PC-9 (cell line): Measurements from ENCODE around the gene PDCD6IP. TPM values are rescaled to one million over a fixed set of nuclear protein-coding genes. Genes with fewer than 3 reads are reported as not detected.

Experiments
- BruUV-seq: library from RNA; stranded (reverse); fragments of 400-500 nt; replicated peaks from 2 replicates; lab custom pipeline; 2021; lab: Mats Ljungman, UMichigan
- CTCF ChIA-PET: fragments of 300-600 bp; sonication (Branson Sonifier 250); formaldehyde crosslinking; loops from one replicate; lab custom pipeline; 2022; ENCODE audit warnings: antibody characterized with exemption; lab: Charles Lee
- POLR2A ChIA-PET: fragments of 300-600 bp; sonication (Branson Sonifier 250); formaldehyde crosslinking; loops from one replicate; lab custom pipeline; 2022; ENCODE audit warnings: antibody characterized with exemption; ENCODE audit not compliant: unreplicated experiment; lab: Charles Lee
- DNase-seq, 2 experiments: peaks; one replicate each; pipeline versions ENCODE4 v3.0.0 to v3.0.0-alpha.2; 2015 to 2022; ENCODE audit warnings: mixed read lengths in 1 of 2
- H2AFZ ChIP-seq: fragments of 200-600 bp; sonication (generic); 2 replicates; pipeline ENCODE4 v1.8.1; 2017; ENCODE audit warnings: antibody characterized with exemption
- H3F3A ChIP-seq: fragments of 200-600 bp; sonication (generic); 2 replicates; pipeline ENCODE4 v1.8.1; 2017; ENCODE audit warnings: antibody characterized with exemption, mild to moderate bottlenecking, low read depth; ENCODE audit not compliant: insufficient read depth
- H3K27ac ChIP-seq: fragments of 200-600 bp; sonication (generic); 2 replicates; pipeline ENCODE4 v1.6.1; 2016; ENCODE audit warnings: mixed run types
- H3K27me3 ChIP-seq: fragments of 200-600 bp; sonication (generic); 2 replicates; pipeline ENCODE4 v1.6.1; 2016; ENCODE audit warnings: low read depth, mixed run types; ENCODE audit not compliant: insufficient read depth
- H3K36me3 ChIP-seq: fragments of 200-600 bp; sonication (generic); 2 replicates; pipeline ENCODE4 v1.6.1; 2016; ENCODE audit warnings: low read depth, mixed run types
- H3K4me1 ChIP-seq: fragments of 200-600 bp; sonication (generic); replicated peaks from 2 replicates; pipeline ENCODE4 v1.6.1; 2016; ENCODE audit warnings: mixed run types; ENCODE audit not compliant: insufficient read depth
- H3K4me2 ChIP-seq: fragments of 200-600 bp; sonication (generic); 2 replicates; pipeline ENCODE4 v1.6.1; 2017; ENCODE audit warnings: mixed run types
- H3K4me3 ChIP-seq: fragments of 200-600 bp; sonication (generic); 2 replicates; pipeline ENCODE4 v1.6.1; 2016; ENCODE audit warnings: mixed run types
- H3K79me2 ChIP-seq: fragments of 200-600 bp; sonication (generic); 2 replicates; pipeline ENCODE4 v1.6.1; 2017; ENCODE audit warnings: low read depth, mixed run types
- H3K9me2 ChIP-seq: fragments of 200-600 bp; sonication (generic); 2 replicates; pipeline ENCODE4 v1.8.1; 2017; ENCODE audit warnings: mild to moderate bottlenecking; ENCODE audit not compliant: insufficient read depth
- H3K9me3 ChIP-seq: fragments of 200-600 bp; sonication (generic); 2 replicates; pipeline ENCODE4 v1.8.1; 2016; ENCODE audit warnings: low read depth; ENCODE audit not compliant: insufficient read depth
- H4K20me1 ChIP-seq: fragments of 200-600 bp; sonication (generic); 2 replicates; pipeline ENCODE4 v1.8.1; 2017; ENCODE audit not compliant: insufficient read depth
- CTCF ChIP-seq: fragments of 200-600 bp; sonication (generic); conservative IDR thresholded peaks from 2 replicates; pipeline ENCODE4 v1.6.1; 2017; ENCODE audit warnings: mixed run types, antibody characterized with exemption, mild to moderate bottlenecking, moderate library complexity
- EZH2 ChIP-seq: fragments of 200-600 bp; sonication (generic); IDR thresholded peaks from 2 replicates; pipeline ENCODE4 v1.8.0; 2017; ENCODE audit warnings: antibody characterized with exemption, low read depth
- intact Hi-C: fragments of 100-400 bp; cut with micrococcal nuclease; formaldehyde crosslinking; loops from one replicate; pipeline ENCODE4 v1.10.0; 2022; ENCODE audit not compliant: unreplicated experiment
- total RNA-seq: library from RNA; stranded (reverse); gene quantifications from 2 replicates; pipeline ENCODE4 v1.2.3, GENCODE V29; 2021

PDCD6IP gene
- total RNA-seq, 1 experiment from 2014 or later = 209 TPM

DNA sequence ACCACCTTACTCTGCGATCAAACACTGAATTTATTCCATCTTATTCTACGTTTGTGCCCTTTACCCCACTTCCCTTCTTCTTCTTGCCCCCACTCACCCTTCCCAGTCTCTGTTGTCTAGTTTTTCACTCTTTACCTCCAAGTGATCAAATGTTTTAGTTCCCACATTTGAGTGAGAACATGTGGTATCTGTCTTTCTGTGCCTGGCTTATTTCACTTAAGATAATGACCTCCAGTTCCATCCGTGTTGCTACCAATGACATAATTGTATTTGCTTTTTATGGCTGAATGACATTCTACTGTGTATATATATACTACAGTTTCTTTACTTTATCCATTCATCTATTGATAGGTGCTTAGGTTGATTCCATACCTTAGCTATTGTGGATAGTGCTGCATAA, 78.8 kb downstream of the PDCD6IP start:
- CTCF ChIA-PET = no interaction called here
- no peak overlapping the region for H3K27ac ChIP-seq
- no TSS peak for BruUV-seq
- no peaks in the 10 kb centered on the region for H3K9me2 ChIP-seq
- no peaks in the 10 kb centered on the region for H3K36me3 ChIP-seq
- intact Hi-C loops = no loop called here
- no peaks in the 10 kb centered on the region for H3K4me1 ChIP-seq
- no peak overlapping the region for H2AFZ ChIP-seq
- DNase-seq = no peak
- H4K20me1 ChIP-seq = no peaks in the 10 kb centered on the region
- TF ChIP-seq CTCF = no peak
- TF ChIP-seq EZH2 = no peak
- no peaks in the 10 kb centered on the region for H3F3A ChIP-seq
- no peaks in the 10 kb centered on the region for H3K27me3 ChIP-seq
- no peak overlapping the region for H3K4me2 ChIP-seq
- no peaks in the 10 kb centered on the region for H3K9me3 ChIP-seq
- H3K79me2 ChIP-seq = no peaks in the 10 kb centered on the region
- H3K4me3 ChIP-seq = no peak overlapping the region
- POLR2A ChIA-PET = no interaction called here

DNA sequence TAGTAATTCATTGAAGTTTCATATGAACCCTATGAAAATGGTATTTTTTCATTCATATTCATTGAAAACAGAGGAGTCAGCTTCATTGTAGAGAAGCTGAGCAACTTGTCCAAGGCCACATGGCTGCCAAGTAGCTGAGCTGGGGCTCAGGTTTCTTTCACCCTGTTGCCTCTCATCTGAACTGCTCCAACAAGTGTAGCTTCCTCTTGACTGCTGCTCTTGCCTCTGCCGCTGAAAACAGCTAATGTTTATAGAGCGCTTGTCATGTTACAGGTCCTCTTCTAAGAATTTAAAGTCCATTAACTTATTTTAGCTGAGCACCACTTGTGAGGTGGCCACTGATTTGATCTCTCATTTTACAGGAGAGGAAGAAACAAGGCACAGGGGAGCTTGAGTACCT, 81.1 kb downstream of the PDCD6IP start:
- no peak overlapping the region for H2AFZ ChIP-seq

GRCh38 chr3:33881156-33882064, 83.0 kb downstream of the PDCD6IP start:
- Histone ChIP-seq H3K9me3 (no peaks in the 10 kb centered on the region), H2AFZ (no peak overlapping the region), H3K4me2 (no peak overlapping the region), H3K27me3 (no peaks in the 10 kb centered on the region; the same call in 1 of the 2 replicates), H3F3A (no peaks in the 10 kb centered on the region), H3K9me2 (no peaks in the 10 kb centered on the region), H3K4me3 (no peak overlapping the region), H4K20me1 (no peaks in the 10 kb centered on the region), H3K79me2 (no peaks in the 10 kb centered on the region), H3K27ac (no peak overlapping the region), H3K36me3 (no peaks in the 10 kb centered on the region), H3K4me1 (no peaks in the 10 kb centered on the region)
- intact Hi-C loops = no loop called here
- DNase-seq = no peak
- ChIA-PET CTCF (no interaction called here), POLR2A (no interaction called here)
- no peak for TF ChIP-seq CTCF
- TF ChIP-seq EZH2 = no peak
- no TSS peak for BruUV-seq

More for the DNA sequence above, 81.1 kb downstream of the PDCD6IP start:
- Histone ChIP-seq H3K9me3 (no peaks in the 10 kb centered on the region), H3K4me2 (no peak overlapping the region), H3K79me2 (no peaks in the 10 kb centered on the region), H3K4me3 (no peak overlapping the region), H3K36me3 (no peaks in the 10 kb centered on the region), H3K27ac (no peak overlapping the region), H3F3A (no peaks in the 10 kb centered on the region), H3K9me2 (no peaks in the 10 kb centered on the region), H4K20me1 (no peaks in the 10 kb centered on the region), H3K4me1 (no peaks in the 10 kb centered on the region), H3K27me3 (no peaks in the 10 kb centered on the region)
- ChIA-PET POLR2A (no interaction called here), CTCF (no interaction called here)
- DNase-seq = no peak
- intact Hi-C loops = no loop called here
- TF ChIP-seq EZH2 (no peak), CTCF (no peak)
- BruUV-seq = no TSS peak
